Measurements from ENCODE around the gene NRIP1. TPM values are rescaled to one million over a fixed set of nuclear protein-coding genes. Genes with fewer than 3 reads are reported as not detected.

NRIP1 gene, protein sequence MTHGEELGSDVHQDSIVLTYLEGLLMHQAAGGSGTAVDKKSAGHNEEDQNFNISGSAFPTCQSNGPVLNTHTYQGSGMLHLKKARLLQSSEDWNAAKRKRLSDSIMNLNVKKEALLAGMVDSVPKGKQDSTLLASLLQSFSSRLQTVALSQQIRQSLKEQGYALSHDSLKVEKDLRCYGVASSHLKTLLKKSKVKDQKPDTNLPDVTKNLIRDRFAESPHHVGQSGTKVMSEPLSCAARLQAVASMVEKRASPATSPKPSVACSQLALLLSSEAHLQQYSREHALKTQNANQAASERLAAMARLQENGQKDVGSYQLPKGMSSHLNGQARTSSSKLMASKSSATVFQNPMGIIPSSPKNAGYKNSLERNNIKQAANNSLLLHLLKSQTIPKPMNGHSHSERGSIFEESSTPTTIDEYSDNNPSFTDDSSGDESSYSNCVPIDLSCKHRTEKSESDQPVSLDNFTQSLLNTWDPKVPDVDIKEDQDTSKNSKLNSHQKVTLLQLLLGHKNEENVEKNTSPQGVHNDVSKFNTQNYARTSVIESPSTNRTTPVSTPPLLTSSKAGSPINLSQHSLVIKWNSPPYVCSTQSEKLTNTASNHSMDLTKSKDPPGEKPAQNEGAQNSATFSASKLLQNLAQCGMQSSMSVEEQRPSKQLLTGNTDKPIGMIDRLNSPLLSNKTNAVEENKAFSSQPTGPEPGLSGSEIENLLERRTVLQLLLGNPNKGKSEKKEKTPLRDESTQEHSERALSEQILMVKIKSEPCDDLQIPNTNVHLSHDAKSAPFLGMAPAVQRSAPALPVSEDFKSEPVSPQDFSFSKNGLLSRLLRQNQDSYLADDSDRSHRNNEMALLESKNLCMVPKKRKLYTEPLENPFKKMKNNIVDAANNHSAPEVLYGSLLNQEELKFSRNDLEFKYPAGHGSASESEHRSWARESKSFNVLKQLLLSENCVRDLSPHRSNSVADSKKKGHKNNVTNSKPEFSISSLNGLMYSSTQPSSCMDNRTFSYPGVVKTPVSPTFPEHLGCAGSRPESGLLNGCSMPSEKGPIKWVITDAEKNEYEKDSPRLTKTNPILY (N-terminal part only)
- 10.1 and 10.2 TPM in 2 replicates for total RNA-seq

DNA sequence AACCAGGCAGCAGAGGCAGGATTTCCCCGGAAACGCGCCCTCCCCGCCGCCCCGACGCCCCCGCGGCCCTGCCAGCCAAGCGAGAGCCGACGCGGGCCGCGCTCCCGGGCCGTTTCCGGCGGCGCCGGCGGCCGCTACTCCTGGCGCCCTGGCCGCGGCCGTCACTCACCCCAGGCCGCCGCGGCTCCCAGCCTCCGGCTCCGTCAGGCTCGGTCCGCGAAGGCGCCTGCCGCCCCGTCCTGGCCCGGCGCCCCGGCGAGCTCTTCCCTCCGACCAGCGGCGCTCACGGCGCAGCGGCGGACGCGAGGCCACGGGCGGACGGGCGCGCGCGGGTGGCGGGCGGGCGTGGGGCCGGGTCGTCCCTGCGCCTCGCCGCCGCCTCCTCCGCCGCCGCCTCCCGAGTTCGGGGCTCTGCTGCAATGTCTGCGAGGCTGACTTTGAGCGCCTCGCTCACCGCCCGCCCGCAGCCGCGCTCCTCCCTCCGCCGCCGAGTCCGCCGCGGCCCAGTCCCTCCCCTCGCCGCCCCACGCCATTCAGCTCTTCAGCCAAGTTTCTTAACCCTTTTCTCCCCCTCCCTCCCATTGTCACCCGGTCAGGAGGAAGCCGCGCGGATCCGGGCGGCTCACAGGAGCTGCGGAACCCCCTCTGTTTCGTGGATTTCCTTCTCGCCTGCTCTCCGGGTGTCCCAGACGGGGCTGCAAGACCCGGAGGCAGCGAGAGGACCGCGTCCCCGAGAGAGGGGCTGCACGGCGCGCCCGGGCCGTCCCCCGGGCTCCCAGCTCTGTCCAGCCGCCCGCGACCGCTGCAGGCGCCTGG, at the start of gene NRIP1:
TSS of gene NRIP1 (minus strand) at position 425 of the 816 bp plus-strand sequence. CDS start 96,808 bp downstream, outside the sequence.
- DNase-seq, result peak; percentile 95
- Mint-ChIP-seq H3K4me1 (peaks cover 45% of the 10 kb centered on the region), H3K36me3 (ENCODE audit: low read depth) (no peaks in the 10 kb centered on the region), H3K27ac (peak within 1 kb of the TSS; percentile 95), H3K27me3 (peaks cover 28% of the 10 kb centered on the region), H3K4me3 (peak within 1 kb of the TSS; percentile 95), H3K9me3 (no peaks in the 10 kb centered on the region)
- intact Hi-C loops (cut with micrococcal nuclease), result loop anchor here (1.0 to 10.0 kb wide), 7 partner anchors 62 to 682 kb away; partner anchors contain the start of gene HSPA13

DNA sequence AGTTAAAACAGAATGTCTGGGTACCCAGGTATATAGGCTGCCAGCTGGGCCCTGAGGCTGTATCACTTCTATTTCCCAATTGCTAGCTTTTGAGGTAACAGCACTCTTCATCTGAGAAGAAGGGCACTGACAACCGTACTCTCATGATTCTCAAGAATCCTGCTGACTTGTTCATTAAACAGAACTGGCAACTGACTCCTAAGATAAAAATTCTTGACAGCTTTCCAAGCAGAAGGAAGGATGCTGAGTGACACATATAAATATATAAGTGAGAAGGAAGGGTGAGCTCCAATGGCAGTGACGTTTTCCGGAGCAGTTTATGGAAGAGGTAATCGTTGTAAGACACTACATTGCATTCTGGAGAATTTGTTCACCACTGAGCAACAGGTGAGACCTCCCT, 48.1 kb upstream of the NRIP1 start:
- intact Hi-C loops (cut with micrococcal nuclease), result no loop called here
- H3K36me3 Mint-ChIP-seq (ENCODE audit: low read depth), result no peaks in the 10 kb centered on the region

DNA sequence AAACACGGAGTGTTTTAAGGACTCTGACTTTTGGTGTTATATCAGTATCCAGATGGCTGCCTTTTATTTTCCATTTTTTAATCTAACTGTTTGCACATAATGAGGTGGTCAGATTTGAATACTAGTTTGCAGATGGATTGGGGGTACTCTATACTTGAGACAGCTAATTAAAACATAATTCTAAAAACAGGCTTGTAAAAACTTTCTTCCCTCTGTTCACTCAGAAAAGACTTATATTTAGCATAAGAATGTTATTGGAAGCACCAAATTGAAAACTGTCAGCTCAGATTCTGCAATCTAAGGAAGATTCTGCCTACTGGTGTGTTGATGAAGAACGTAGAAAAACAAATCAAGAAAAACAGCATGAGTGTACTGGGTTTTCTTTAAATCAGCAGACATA, 44.0 kb upstream of the NRIP1 start:
- H3K4me3 Mint-ChIP-seq, result no peak overlapping the region
- no peak for DNase-seq
- H3K4me1 Mint-ChIP-seq, result no peaks in the 10 kb centered on the region
- H3K27me3 Mint-ChIP-seq, result peaks cover 3% of the 10 kb centered on the region
- no peak overlapping the region for H3K27ac Mint-ChIP-seq
- no peaks in the 10 kb centered on the region for H3K9me3 Mint-ChIP-seq
- intact Hi-C loops (cut with micrococcal nuclease), result no loop called here
- H3K36me3 Mint-ChIP-seq (ENCODE audit: low read depth), result no peaks in the 10 kb centered on the region

More for the DNA sequence above, 48.1 kb upstream of the NRIP1 start:
- no peak overlapping the region for H3K27ac Mint-ChIP-seq
- no peaks in the 10 kb centered on the region for H3K4me1 Mint-ChIP-seq
- DNase-seq, result no peak
- H3K27me3 Mint-ChIP-seq, result peaks cover 5% of the 10 kb centered on the region
- H3K9me3 Mint-ChIP-seq, result no peaks in the 10 kb centered on the region
- no peak overlapping the region for H3K4me3 Mint-ChIP-seq

DNA sequence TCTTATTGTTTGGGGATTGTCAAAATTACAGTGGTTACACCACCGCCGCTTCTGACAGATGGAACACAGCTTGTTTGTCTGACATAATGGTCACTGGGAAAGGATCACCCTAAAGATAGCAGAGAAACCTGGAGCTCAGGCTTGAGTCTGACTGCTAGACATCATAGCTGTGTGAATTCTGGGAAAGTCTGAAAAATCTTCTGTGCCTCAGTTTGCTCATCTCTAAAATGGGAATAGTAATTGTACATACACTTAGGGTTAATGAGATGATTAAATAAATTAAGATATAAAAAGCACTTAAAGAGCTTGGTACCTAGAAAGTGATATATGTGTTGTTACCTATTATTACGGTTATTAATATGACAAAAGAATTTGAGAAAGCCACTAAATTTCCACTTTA, 39.7 kb upstream of the NRIP1 start:
- no peaks in the 10 kb centered on the region for H3K27me3 Mint-ChIP-seq
- DNase-seq, result no peak
- intact Hi-C loops (cut with micrococcal nuclease), result no loop called here
- no peaks in the 10 kb centered on the region for H3K4me1 Mint-ChIP-seq
- no peaks in the 10 kb centered on the region for H3K36me3 Mint-ChIP-seq (ENCODE audit: low read depth)
- H3K4me3 Mint-ChIP-seq, result no peak overlapping the region
- no peak overlapping the region for H3K27ac Mint-ChIP-seq
- no peaks in the 10 kb centered on the region for H3K9me3 Mint-ChIP-seq

DNA sequence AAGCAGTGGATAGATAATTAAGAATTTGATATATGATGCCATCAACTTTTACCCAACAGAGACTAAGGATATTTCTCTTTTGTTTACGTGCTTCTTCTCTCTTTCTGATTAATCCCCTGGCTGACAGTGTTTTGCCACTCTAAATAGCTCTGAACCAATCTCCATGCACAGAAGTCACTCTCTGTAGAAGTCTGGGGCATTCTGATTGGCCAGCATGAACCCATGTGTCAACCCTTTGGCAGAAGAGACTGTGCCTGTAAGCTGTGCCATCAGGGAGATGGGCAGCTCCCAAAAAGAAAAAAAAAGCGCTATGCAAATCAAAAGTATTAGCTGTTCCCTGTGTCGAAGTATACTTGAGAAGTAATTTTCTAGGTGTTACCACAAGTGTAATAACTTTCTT, 34.1 kb upstream of the NRIP1 start:
- H3K27ac Mint-ChIP-seq, result no peak overlapping the region
- H3K9me3 Mint-ChIP-seq, result no peaks in the 10 kb centered on the region
- H3K36me3 Mint-ChIP-seq (ENCODE audit: low read depth), result no peaks in the 10 kb centered on the region
- no peaks in the 10 kb centered on the region for H3K27me3 Mint-ChIP-seq
- no peak for DNase-seq
- intact Hi-C loops (cut with micrococcal nuclease), result no loop called here
- H3K4me3 Mint-ChIP-seq, result no peak overlapping the region
- H3K4me1 Mint-ChIP-seq, result no peaks in the 10 kb centered on the region

DNA sequence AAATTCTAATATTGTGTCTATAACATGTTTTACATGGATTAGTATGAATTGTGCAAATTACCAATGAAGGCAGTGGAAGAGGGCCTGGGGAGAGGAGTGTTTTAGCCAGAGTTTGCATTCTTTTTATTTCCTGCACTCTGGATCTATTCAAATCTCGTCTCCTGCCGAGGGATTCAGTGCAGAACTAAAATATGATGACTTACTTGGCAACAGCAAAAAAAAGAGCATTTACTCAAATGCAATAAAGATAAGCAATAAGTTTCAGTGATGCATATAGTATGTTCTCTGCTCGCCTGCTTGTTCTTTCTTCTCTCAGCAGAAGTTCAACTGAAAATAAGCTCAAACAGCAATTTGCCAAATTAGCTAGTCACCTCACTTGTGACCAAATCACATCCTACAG, 33.4 kb upstream of the NRIP1 start:
- intact Hi-C loops (cut with micrococcal nuclease), result no loop called here
- H3K9me3 Mint-ChIP-seq, result no peaks in the 10 kb centered on the region
- no peaks in the 10 kb centered on the region for H3K36me3 Mint-ChIP-seq (ENCODE audit: low read depth)
- H3K27ac Mint-ChIP-seq, result no peak overlapping the region
- H3K4me1 Mint-ChIP-seq, result no peaks in the 10 kb centered on the region
- no peak for DNase-seq
- no peaks in the 10 kb centered on the region for H3K27me3 Mint-ChIP-seq
- no peak overlapping the region for H3K4me3 Mint-ChIP-seq

DNA sequence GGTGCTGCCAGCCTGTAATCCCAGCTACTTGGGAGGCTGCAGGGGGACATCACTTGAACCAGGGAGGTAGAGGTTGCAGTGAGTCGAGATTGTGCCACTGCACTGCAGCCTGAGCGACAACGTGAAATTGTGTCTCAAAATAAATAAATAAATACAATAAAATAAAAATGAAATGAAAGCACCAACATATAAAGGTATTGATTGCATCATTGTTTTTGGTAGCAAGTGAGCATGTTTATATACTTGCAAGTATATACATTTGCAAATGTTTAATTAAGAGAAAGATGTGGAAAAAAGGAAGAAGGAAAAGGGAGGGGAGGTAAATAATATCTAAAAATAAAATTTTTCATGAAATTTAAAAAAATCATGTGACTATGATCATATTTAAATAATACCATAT, 32.8 kb upstream of the NRIP1 start:
- no peaks in the 10 kb centered on the region for H3K9me3 Mint-ChIP-seq
- H3K36me3 Mint-ChIP-seq (ENCODE audit: low read depth), result no peaks in the 10 kb centered on the region
- intact Hi-C loops (cut with micrococcal nuclease), result no loop called here
- H3K4me3 Mint-ChIP-seq, result no peak overlapping the region
- no peaks in the 10 kb centered on the region for H3K4me1 Mint-ChIP-seq
- no peak overlapping the region for H3K27ac Mint-ChIP-seq
- DNase-seq, result no peak
- no peaks in the 10 kb centered on the region for H3K27me3 Mint-ChIP-seq

DNA sequence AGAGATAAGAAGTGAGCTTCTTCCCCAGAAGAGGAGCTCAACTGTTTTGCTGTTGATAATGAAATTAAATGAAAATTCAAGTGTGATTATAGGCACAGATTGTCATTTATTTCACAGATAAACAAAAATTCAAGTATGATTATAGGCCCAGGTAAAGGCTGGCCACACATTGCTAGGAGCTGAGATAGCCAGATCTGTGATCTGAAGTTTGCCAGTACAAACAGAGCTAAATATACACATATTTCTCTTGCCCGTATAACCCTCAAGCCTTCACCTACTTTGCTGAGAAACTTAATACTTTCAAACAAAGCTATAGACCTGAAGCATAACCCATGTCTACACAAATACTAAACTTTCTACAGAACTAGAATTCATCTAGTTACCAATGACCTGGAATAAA, 31.3 kb upstream of the NRIP1 start:
- intact Hi-C loops (cut with micrococcal nuclease), result no loop called here
- Mint-ChIP-seq H3K27me3 (no peaks in the 10 kb centered on the region), H3K9me3 (no peaks in the 10 kb centered on the region)

DNA sequence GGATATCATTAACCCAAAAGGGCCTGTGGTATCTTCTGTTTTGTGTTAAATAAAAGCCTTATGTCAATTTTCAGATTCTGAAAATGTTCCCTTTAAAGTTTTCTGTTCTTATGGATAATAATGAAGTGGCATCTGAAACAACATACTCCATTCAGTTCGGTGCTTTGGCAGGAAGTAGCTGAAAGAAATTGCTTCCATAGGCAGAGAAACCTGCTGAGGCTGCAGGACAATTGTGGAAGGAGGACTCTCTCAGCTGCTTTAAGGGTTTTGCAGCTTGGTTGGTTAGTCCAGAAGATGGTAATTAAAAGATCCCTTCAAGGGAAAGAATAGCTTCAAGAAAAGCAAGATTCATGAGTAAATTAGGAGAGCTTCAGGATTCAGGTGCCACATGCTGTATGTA, 30.5 kb upstream of the NRIP1 start:
- H3K27ac Mint-ChIP-seq, result no peak overlapping the region
- H3K27me3 Mint-ChIP-seq, result no peaks in the 10 kb centered on the region
- H3K9me3 Mint-ChIP-seq, result no peaks in the 10 kb centered on the region
- DNase-seq, result no peak
- no peaks in the 10 kb centered on the region for H3K4me1 Mint-ChIP-seq
- H3K4me3 Mint-ChIP-seq, result no peak overlapping the region
- H3K36me3 Mint-ChIP-seq (ENCODE audit: low read depth), result no peaks in the 10 kb centered on the region
- intact Hi-C loops (cut with micrococcal nuclease), result no loop called here

More for the DNA sequence above, 31.3 kb upstream of the NRIP1 start:
- Mint-ChIP-seq H3K36me3 (ENCODE audit: low read depth) (no peaks in the 10 kb centered on the region), H3K27ac (no peak overlapping the region), H3K4me1 (no peaks in the 10 kb centered on the region), H3K4me3 (no peak overlapping the region)
- DNase-seq, result no peak

DNA sequence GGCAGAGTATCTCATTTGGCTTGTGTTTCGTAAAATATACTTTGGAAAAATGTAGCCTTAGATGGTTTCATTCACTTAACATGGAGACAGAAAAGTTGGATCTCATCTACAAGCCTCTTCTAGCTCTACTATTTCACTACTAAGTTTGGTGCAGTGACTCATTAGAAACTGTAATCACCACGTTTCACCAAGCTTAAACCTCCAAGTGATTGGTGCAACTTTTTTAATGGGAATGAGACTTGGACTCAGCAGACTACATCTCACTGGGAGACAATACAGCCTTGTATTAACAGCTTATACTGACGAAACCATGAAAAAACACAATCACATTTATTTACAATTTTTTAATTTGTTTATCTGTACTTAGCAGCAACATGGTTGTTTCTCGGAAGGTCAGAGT, 29.9 kb upstream of the NRIP1 start:
- Mint-ChIP-seq H3K4me3 (no peak overlapping the region), H3K4me1 (no peaks in the 10 kb centered on the region), H3K27ac (no peak overlapping the region), H3K9me3 (no peaks in the 10 kb centered on the region), H3K36me3 (ENCODE audit: low read depth) (no peaks in the 10 kb centered on the region), H3K27me3 (no peaks in the 10 kb centered on the region)
- DNase-seq, result no peak
- intact Hi-C loops (cut with micrococcal nuclease), result no loop called here

DNA sequence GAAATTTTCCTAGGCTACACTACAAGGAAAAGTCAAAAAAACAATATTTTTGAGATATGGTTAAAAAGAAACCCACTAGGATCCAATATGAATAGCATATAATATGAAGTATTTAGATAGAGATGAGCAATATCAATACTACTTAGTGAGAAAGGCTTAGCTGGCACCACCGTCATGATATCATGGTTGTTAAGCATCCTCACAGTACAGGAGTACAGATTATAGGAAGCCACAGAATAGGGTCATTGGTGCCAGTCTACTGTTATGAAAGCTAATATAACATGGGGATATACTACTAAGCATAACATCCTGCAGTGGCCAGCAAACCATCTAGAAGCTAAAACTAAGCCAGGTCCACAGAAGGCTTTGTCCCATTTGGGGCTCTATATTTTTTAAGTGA, 28.4 kb upstream of the NRIP1 start:
- Mint-ChIP-seq H3K4me3 (no peak overlapping the region), H3K27ac (no peak overlapping the region), H3K27me3 (no peaks in the 10 kb centered on the region), H3K9me3 (no peaks in the 10 kb centered on the region), H3K4me1 (no peaks in the 10 kb centered on the region), H3K36me3 (ENCODE audit: low read depth) (no peaks in the 10 kb centered on the region)
- no peak for DNase-seq
- intact Hi-C loops (cut with micrococcal nuclease), result no loop called here

DNA sequence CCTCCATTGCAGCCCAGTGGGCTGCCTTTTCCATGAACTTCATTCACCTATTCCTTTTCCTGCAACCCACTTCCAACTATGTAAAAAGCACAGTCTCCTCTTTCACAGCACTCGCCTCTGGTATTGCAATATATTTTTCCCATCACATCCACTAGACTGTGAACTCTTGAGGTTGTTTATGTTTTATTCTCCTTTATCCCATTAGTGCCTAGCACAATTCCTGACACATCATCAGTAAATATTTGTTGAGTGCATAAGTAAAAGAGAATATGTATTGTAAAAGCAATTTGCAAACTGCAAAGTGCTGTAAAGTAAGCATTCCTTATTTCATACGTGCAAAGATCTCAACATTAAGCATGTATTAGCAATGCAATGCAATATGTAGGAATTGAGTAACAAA, 27.9 kb upstream of the NRIP1 start:
- intact Hi-C loops (cut with micrococcal nuclease), result no loop called here
- no peak for DNase-seq
- Mint-ChIP-seq H3K27me3 (no peaks in the 10 kb centered on the region), H3K27ac (no peak overlapping the region), H3K4me1 (no peaks in the 10 kb centered on the region), H3K9me3 (no peaks in the 10 kb centered on the region), H3K36me3 (ENCODE audit: low read depth) (no peaks in the 10 kb centered on the region), H3K4me3 (no peak overlapping the region)

DNA sequence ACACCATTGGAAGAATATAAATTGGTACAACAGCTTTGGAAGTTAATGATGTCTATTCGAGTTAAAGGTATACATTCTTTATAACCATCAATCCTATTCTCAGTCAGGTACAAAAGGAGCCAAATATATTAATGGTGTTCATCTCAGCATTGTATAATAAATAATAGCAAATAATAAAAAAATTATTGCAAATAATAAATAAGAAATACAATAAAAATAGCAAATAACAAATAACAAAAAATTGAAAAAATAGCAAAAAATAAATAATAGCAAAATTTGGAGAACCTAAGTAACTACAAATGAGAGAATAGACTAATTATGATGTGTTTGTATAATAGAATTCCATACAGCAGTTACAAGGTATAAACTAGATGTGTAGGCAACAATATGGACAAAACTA, 25.6 kb upstream of the NRIP1 start:
- Mint-ChIP-seq H3K27me3 (no peaks in the 10 kb centered on the region), H3K27ac (no peak overlapping the region), H3K9me3 (no peaks in the 10 kb centered on the region), H3K4me1 (no peaks in the 10 kb centered on the region), H3K4me3 (no peak overlapping the region), H3K36me3 (ENCODE audit: low read depth) (no peaks in the 10 kb centered on the region)
- no peak for DNase-seq
- intact Hi-C loops (cut with micrococcal nuclease), result no loop called here

All from activated CD4-positive, alpha-beta T cell treated with anti-CD3 and anti-CD28 coated beads, Interleukin-2, amount 10 ng/mL, durations not matched to agents 24 days and 14 days (primary cell).